Myocyte (in vitro differentiated cells): ENCODE results near the gene PNMA1. TPM values are rescaled to one million over a fixed set of nuclear protein-coding genes. Genes with fewer than 3 reads are reported as not detected.

Source experiments
- DNase-seq: peaks from one replicate; pipeline ENCODE4 v3.0.0-alpha.2; 2012; ENCODE audit warnings: low read depth
- microRNA-seq: library from miRNA; unstranded; fragments of <30 nt; microRNA quantifications from one replicate; pipeline ENCODE4, GENCODE V29; 2016
- total RNA-seq: library from RNA; depleted of rRNA; stranded (reverse); fragments of >200 nt; gene quantifications from 2 replicates; pipeline ENCODE4 v1.2.3, GENCODE V29; 2014

The PNMA1 gene
- total RNA-seq, 1 donor from 2014 or later = 26.4 TPM

- DNase-seq = no peak
Observed at GRCh38 chr14:73678698-73679097, 35.5 kb downstream of the PNMA1 start.

- no peak for DNase-seq
Observed at GRCh38 chr14:73674986-73675385, 39.2 kb downstream of the PNMA1 start.

DNA sequence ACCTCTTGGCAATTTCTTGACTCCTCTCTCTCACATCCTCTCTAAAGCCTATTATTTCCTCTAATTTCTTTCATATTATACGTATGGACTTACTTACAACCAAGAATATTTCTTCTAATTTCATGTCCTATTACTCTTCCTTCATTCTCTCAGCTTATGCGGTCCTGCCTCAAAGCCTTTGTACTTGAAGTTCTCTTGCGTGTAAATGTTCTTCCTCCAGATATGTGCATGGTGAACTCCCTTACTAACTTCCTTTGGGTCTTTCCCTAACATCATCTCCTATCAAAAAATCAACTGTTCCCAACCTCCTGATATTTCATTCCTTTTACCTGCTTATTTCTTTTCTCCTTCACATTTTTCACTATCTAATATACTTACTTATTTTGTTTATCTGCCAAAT lies 46.3 kb downstream of the PNMA1 start:
- no peak for DNase-seq

DNA sequence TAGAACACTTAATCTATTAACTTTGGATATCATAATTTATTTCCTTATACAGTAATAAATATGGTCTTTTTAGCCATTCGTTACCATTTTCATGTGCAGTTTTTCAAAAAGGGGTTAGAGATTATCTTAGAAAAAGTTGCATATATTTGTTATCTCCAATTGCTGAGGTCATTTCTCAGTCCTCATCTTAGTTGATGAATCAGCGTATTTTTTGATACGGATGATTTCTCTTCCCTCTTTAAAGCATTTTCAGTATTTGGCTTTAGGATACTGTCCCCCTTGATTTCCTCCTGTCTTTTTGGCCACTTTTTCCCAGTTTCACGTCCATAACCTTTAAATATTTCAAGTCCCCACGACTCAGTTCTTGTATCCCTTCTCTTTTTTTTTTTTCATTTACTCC lies 47.6 kb downstream of the PNMA1 start:
- DNase-seq = no peak

- no peak for DNase-seq
Observed at GRCh38 chr14:73665130-73665529, 49.1 kb downstream of the PNMA1 start.

- no peak for DNase-seq
Observed at GRCh38 chr14:73663548-73664212, 50.5 kb downstream of the PNMA1 start.

DNA sequence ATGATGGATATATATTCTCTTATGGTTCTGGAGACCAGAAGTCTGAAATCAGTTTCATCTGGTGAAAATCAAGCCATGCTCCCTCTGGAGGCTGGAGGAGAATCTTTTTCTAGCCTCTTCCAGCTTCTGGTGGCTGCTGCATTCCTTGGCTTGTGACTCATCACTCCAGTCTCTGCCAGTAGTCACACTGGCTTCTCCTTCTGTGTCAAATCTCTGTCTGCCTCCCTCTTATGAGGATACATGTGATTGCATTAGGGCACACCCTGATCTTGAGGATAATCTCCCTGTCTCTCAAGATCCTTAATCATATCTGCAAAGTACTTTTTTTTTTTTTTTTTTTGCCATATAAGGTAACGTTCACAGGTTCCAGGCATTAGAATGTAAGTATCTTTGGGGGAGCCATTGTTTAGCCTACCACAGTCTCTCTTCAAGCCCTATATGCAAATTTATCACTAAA lies 51.7 kb downstream of the PNMA1 start:
- peak; percentile 98 for DNase-seq

- peak; percentile 82 for DNase-seq
Observed at GRCh38 chr14:73661872-73662271, 52.3 kb downstream of the PNMA1 start.

Small RNAs within 50 kb of the gene (microRNA-seq; reads per million reads assigned to microRNA genes)
- not detected for gene MIR4505

Other genes starting within 250 kb of the PNMA1 start
- gene RIOX1, start 223.5 kb downstream of the PNMA1 start, total RNA-seq = 12.1 and 17.1 TPM in 2 replicates
- 27.9 and 38.1 TPM in 2 replicates for gene ACOT1, start 177.2 kb downstream of the PNMA1 start, total RNA-seq
- gene HEATR4, start 155.4 kb downstream of the PNMA1 start, total RNA-seq = 0.05 and 0.08 TPM in 2 replicates
- 102 and 111 TPM in 2 replicates for gene ACOT2, start 145.2 kb downstream of the PNMA1 start, total RNA-seq
- gene ACOT4, start 122.5 kb downstream of the PNMA1 start, total RNA-seq = 0.05 and 0.13 TPM in 2 replicates
- not detected in 2 replicates for gene ACOT6, start 101.9 kb downstream of the PNMA1 start, total RNA-seq
- 16.1 and 23.0 TPM in 2 replicates for gene DNAL1, start 69.4 kb downstream of the PNMA1 start, total RNA-seq
- gene PTGR2, start 137.4 kb upstream of the PNMA1 start, total RNA-seq = 22.9 and 23.5 TPM in 2 replicates
- 35.6 and 52.7 TPM in 2 replicates for gene ZNF410, start 172.5 kb upstream of the PNMA1 start, total RNA-seq
- 4.4 and 5.5 TPM in 2 replicates for gene FAM161B, start 235.7 kb upstream of the PNMA1 start, total RNA-seq
- 42.9 and 50.3 TPM in 2 replicates for gene COQ6, start 235.9 kb upstream of the PNMA1 start, total RNA-seq